ENCODE data around the gene ASCC1.

GRCh38 chr10:72059843-72060822 lies 155.9 kb downstream of the ASCC1 start:
- TF ChIP-seq CTCF (IDR thresholded peaks at IDR 0.05) (no peak), POLR2A (IDR thresholded peaks at IDR 0.05; ENCODE audit: low read depth) (no peak), POLR2AphosphoS5 (IDR thresholded peaks at IDR 0.05) (no peak), EP300 (IDR thresholded peaks at IDR 0.05) (no peak)

All from esophagus muscularis mucosa (tissue), 4 donors.